ENCODE data around the gene GALR1.

Gene GALR1

GRCh38 chr18:77222464-77222863, 27.2 kb upstream of the GALR1 start:
- TF ChIP-seq TEAD4 (IDR thresholded peaks at IDR 0.05): no peak
- no peak for TF ChIP-seq FOXM1 (IDR thresholded peaks at IDR 0.05; ENCODE audit: borderline replicate concordance, low read depth)
- no peak for TF ChIP-seq TAF1 (IDR thresholded peaks at IDR 0.05; ENCODE audit: low read depth)
- TF ChIP-seq YY1 (IDR thresholded peaks at IDR 0.05; ENCODE audit: low read depth): no peak
- TF ChIP-seq, protein P1, sequence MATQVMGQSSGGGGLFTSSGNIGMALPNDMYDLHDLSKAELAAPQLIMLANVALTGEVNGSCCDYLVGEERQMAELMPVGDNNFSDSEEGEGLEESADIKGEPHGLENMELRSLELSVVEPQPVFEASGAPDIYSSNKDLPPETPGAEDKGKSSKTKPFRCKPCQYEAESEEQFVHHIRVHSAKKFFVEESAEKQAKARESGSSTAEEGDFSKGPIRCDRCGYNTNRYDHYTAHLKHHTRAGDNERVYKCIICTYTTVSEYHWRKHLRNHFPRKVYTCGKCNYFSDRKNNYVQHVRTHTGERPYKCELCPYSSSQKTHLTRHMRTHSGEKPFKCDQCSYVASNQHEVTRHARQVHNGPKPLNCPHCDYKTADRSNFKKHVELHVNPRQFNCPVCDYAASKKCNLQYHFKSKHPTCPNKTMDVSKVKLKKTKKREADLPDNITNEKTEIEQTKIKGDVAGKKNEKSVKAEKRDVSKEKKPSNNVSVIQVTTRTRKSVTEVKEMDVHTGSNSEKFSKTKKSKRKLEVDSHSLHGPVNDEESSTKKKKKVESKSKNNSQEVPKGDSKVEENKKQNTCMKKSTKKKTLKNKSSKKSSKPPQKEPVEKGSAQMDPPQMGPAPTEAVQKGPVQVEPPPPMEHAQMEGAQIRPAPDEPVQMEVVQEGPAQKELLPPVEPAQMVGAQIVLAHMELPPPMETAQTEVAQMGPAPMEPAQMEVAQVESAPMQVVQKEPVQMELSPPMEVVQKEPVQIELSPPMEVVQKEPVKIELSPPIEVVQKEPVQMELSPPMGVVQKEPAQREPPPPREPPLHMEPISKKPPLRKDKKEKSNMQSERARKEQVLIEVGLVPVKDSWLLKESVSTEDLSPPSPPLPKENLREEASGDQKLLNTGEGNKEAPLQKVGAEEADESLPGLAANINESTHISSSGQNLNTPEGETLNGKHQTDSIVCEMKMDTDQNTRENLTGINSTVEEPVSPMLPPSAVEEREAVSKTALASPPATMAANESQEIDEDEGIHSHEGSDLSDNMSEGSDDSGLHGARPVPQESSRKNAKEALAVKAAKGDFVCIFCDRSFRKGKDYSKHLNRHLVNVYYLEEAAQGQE (IDR thresholded peaks at IDR 0.05; ENCODE audit: low read depth): no peak
- TF ChIP-seq TCF12 (IDR thresholded peaks at IDR 0.05; ENCODE audit: low read depth): no peak
- TF ChIP-seq RAD21 (IDR thresholded peaks at IDR 0.05; ENCODE audit: low read depth): no peak
- TF ChIP-seq EP300 (IDR thresholded peaks at IDR 0.05; ENCODE audit: borderline replicate concordance): no peak
- TF ChIP-seq, protein P2, sequence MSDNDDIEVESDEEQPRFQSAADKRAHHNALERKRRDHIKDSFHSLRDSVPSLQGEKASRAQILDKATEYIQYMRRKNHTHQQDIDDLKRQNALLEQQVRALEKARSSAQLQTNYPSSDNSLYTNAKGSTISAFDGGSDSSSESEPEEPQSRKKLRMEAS (IDR thresholded peaks at IDR 0.05): no peak
- no peak for TF ChIP-seq NFIC (IDR thresholded peaks at IDR 0.05)
- TF ChIP-seq CEBPB (IDR thresholded peaks at IDR 0.05): no peak
- no peak for TF ChIP-seq EGR1 (IDR thresholded peaks at IDR 0.05)
- TF ChIP-seq USF1 (IDR thresholded peaks at IDR 0.05): no peak
- TF ChIP-seq CREB1 (IDR thresholded peaks at IDR 0.05; ENCODE audit: low read depth): no peak
- no peak for TF ChIP-seq ZBTB7A (IDR thresholded peaks at IDR 0.05; ENCODE audit: low read depth)

DNA sequence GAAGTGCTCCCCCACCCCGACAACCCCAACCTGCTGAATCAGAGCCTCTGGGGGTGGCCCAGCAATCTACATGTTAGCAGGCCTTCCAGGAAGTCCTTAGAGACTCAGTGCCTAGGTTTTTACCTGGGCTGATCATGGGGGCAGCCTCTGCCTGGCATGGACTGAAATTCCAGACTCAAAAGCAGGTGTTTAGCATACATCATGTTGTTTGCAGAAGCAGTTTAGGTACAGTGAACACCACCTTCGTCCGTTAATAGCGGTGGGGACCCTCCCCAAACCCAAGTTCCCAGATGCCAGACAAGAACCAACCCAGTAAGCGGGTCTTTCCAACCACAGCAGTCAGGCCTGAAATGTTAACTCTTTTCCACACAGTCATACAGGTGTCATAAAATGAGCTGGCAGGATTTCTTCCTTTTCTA, 26.4 kb upstream of the GALR1 start:
- no peak for TF ChIP-seq YY1 (IDR thresholded peaks at IDR 0.05; ENCODE audit: low read depth)
- no peak for TF ChIP-seq EP300 (IDR thresholded peaks at IDR 0.05; ENCODE audit: borderline replicate concordance)
- no peak for TF ChIP-seq CREB1 (IDR thresholded peaks at IDR 0.05; ENCODE audit: low read depth)
- TF ChIP-seq FOXM1 (IDR thresholded peaks at IDR 0.05; ENCODE audit: borderline replicate concordance, low read depth): no peak
- no peak for TF ChIP-seq ZBTB7A (IDR thresholded peaks at IDR 0.05; ENCODE audit: low read depth)
- no peak for TF ChIP-seq NFIC (IDR thresholded peaks at IDR 0.05)
- TF ChIP-seq, protein P2 (IDR thresholded peaks at IDR 0.05): no peak
- TF ChIP-seq TCF12 (IDR thresholded peaks at IDR 0.05; ENCODE audit: low read depth): no peak
- TF ChIP-seq RAD21 (IDR thresholded peaks at IDR 0.05; ENCODE audit: low read depth): no peak
- TF ChIP-seq TEAD4 (IDR thresholded peaks at IDR 0.05): no peak
- no peak for TF ChIP-seq USF1 (IDR thresholded peaks at IDR 0.05)
- TF ChIP-seq TAF1 (IDR thresholded peaks at IDR 0.05; ENCODE audit: low read depth): no peak
- no peak for TF ChIP-seq CEBPB (IDR thresholded peaks at IDR 0.05)
- TF ChIP-seq, protein P1 (IDR thresholded peaks at IDR 0.05; ENCODE audit: low read depth): no peak
- no peak for TF ChIP-seq EGR1 (IDR thresholded peaks at IDR 0.05)

GRCh38 chr18:77223653-77224052, 26.0 kb upstream of the GALR1 start:
- TF ChIP-seq, protein P1 (IDR thresholded peaks at IDR 0.05; ENCODE audit: low read depth): no peak
- TF ChIP-seq CREB1 (IDR thresholded peaks at IDR 0.05; ENCODE audit: low read depth) (no peak), NFIC (IDR thresholded peaks at IDR 0.05) (no peak), ZBTB7A (IDR thresholded peaks at IDR 0.05; ENCODE audit: low read depth) (no peak), TEAD4 (IDR thresholded peaks at IDR 0.05) (no peak), TAF1 (IDR thresholded peaks at IDR 0.05; ENCODE audit: low read depth) (no peak)

- TF ChIP-seq NFIC (IDR thresholded peaks at IDR 0.05) (no peak), CEBPB (IDR thresholded peaks at IDR 0.05) (no peak)
Observed at GRCh38 chr18:77230645-77231044, 19.0 kb upstream of the GALR1 start.

Data from Ishikawa (cell line).